ENCODE results near the gene PDK1. TPM values are rescaled to one million over a fixed set of nuclear protein-coding genes. Genes with fewer than 3 reads are reported as not detected.
A peak's percentile ranks its signal among the peaks of the same experiment; 100 is the strongest.
"Not testable (repeated sequence)": the region's sequence is repeated elsewhere in the genome, so short reads cannot be mapped to it uniquely, and the experiment has no call there.

Gene PDK1
- total RNA-seq, 8 experiments from 2014 or later = 3.1 to 56.0 (median 18.5) TPM

DNA sequence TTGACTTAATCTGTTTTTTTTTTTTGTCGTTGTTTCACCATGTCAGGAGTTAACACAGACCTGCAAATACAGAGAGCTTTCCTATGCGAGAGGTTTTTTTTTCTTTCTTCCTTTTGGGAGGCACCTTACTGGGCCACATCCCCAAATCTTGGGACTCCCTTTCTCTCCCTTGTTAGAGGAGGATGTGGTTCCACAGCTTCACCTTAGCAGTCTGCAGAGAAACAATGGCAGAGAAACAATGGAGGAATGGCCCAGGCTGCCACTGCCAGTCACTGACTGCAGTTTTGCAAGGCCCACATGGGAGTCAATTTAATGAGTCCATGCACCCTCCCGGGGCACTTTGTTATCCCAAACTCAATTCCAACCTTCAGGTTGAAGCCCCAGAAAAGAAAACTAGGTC is 20.8 kb upstream of the PDK1 start:
- WGBS, 10 experiments = 40 to 90% (median 70%) methylated on average over 1 to 3 of the region's 3 CpGs; no CpG with 5 or more reads in 1 of the 10 experiments
- Histone ChIP-seq H3K4me1 (replicated peaks in 1 of 2) (no peaks in the 10 kb centered on the region), H3K4me3 (no peak overlapping the region), H3K27ac (no peak overlapping the region)
- no peak for ATAC-seq (replicated peaks in 6 of 8)
- in situ Hi-C loops (cut with MboI; ENCODE audit: low pct_unique_long_range_greater_than_20kb in 2 of 9, low sequenced_read_pairs in 9 of 9, unreplicated experiment in 9 of 9) = no loop called here

DNA sequence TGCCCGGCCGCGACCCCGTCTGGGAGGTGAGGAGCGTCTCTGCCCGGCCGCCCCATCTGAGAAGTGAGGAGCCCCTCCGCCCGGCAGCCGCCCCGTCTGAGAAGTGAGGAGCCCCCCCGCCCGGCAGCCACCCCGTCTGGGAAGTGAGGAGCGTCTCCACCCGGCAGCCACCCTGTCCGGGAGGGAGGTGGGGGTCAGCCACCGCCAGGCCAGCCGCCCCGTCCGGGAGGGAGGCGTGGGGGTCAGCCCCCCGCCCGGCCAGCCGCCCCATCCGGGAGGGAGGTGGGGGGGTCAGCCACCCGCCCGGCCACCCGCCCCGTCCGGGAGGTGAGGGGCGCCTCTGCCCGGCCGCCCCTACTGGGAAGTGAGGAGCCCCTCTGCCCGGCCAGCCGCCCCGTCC is 18.0 kb upstream of the PDK1 start:
- in situ Hi-C loops (cut with MboI; ENCODE audit: low pct_unique_long_range_greater_than_20kb in 2 of 9, low sequenced_read_pairs in 9 of 9, unreplicated experiment in 9 of 9); H3K4me3 ChIP-seq; ATAC-seq (replicated peaks in 6 of 8); H3K4me1 ChIP-seq (replicated peaks in 1 of 2); H3K27ac ChIP-seq: not testable (repeated sequence)
- no CpG with 5 or more reads among the region's 37 CpGs for WGBS, 10 experiments

DNA sequence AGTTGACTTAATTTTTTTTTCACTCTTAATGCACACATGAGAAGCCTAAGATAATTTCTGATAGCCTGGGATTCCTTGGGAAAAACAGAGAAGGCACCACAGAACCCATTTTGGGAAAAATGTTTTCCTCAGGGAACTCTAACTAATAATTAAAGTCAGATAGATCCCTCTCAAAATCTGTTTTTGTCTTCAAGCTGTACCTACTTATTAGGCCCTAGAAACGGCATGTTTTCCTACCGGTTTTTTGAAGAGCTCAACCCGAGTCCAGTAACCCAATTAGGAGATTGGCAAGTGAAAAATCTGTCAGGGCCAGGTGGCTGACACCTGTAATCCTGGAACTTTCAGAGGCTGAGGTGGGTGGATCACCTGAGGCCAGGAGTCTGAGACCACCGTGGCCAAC is 16.1 kb upstream of the PDK1 start:
- in situ Hi-C loops (cut with MboI; ENCODE audit: low pct_unique_long_range_greater_than_20kb in 2 of 9, low sequenced_read_pairs in 9 of 9, unreplicated experiment in 9 of 9) = no loop called here
- Histone ChIP-seq H3K4me1 (replicated peaks in 1 of 2) (no peaks in the 10 kb centered on the region), H3K27ac (no peak overlapping the region), H3K4me3 (no peak overlapping the region)
- WGBS, 10 experiments = 20 to 90% (median 76%) methylated on average over 2 to 4 of the region's 4 CpGs; no CpG with 5 or more reads in 2 of the 10 experiments
- ATAC-seq (replicated peaks in 6 of 8) = no peak

DNA sequence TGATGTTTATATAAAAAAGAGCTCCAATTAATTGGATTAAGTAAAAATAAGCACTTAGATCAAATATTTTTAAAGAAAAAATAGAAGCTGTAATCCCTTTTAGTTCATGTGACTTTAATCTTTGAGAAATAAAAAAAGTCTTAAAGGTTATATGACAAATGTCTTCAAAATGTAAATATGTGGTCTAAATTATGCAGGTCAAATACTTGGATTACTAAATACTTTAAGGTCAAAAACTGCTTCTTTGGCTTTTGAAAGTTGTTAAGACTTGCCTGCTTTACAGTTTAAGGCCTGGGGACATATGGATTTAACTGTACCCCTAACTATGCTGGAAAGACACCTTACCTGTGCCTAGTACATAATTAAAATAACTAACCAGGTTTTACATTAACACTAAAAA is 15.5 kb upstream of the PDK1 start:
- no peak for ATAC-seq (replicated peaks in 6 of 8)
- in situ Hi-C loops (cut with MboI; ENCODE audit: low pct_unique_long_range_greater_than_20kb in 2 of 9, low sequenced_read_pairs in 9 of 9, unreplicated experiment in 9 of 9) = no loop called here
- Histone ChIP-seq H3K4me1 (replicated peaks in 1 of 2) (no peaks in the 10 kb centered on the region), H3K27ac (no peak overlapping the region), H3K4me3 (no peak overlapping the region)

DNA sequence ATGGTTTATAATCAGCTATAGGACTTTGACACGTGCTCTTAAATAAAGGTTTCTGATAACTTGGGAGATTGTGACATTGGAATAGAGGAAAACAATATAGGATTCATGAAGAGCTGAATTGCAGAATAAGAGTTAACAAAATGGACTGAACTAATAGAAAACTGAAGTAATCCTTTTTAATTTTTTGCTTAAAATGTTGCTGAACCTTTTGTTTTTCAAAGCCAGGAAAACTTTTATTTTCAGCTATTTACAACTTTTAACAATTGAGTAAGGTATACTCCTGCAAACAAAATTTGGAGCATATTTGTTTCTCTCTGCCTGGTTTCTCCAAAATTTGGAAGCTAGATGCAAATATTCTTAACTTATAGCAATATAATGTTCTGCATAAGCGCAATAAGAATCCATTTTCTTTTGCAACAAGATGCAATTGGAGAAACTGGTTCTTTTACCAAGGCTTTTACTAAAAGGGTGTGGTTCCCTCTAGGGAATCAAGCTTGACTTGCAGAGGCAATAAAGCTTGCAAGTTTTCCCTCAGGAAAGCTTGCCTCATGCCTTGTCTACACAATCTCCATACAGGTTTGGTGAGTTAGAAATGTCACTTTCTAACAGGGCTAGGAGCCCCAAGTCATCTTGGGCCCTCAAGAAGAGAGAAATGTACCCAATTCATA is 10.3 kb upstream of the PDK1 start:
- Histone ChIP-seq H3K4me1 (replicated peaks in 1 of 2) (no peaks in the 10 kb centered on the region), H3K4me3 (no peak overlapping the region), H3K27ac (no peak overlapping the region)
- in situ Hi-C loops (cut with MboI; ENCODE audit: low pct_unique_long_range_greater_than_20kb in 2 of 9, low sequenced_read_pairs in 9 of 9, unreplicated experiment in 9 of 9) = no loop called here
- ATAC-seq (replicated peaks in 6 of 8) = peak in 2 of 8 experiments; percentile 76 to 82
- WGBS, 10 experiments = 40 to 100% (median 85%) methylated on average over 1 to 2 of the region's 2 CpGs

DNA sequence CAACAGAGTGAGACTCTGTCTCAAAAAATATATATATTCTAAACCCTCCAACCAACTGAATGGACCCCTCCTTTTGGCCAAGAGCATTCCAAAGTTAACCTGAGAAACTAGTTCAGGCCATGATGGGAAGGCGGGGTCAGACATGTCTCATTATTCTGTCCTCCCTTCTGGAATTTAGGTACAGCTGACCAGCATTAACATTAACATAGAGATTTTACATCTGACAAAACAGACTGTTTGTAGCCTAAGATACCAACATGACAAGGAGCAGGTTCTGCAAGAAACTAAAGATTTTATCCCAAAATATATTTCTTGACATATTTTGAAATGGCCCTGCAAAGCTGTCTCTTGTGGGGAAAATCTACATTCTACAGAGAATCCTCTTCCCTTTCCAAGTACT is 6.8 kb upstream of the PDK1 start:
- WGBS, 10 experiments = 83 to 100% (median 88%) methylated on average over 1 of the region's 1 CpG; no CpG with 5 or more reads in 5 of the 10 experiments
- peaks cover 2 to 6% of the 10 kb centered on the region in 2 donors for H3K4me1 ChIP-seq (replicated peaks in 1 of 2)
- H3K4me3 ChIP-seq = no peak overlapping the region
- no peak overlapping the region for H3K27ac ChIP-seq
- no peak for ATAC-seq (replicated peaks in 6 of 8)
- in situ Hi-C loops (cut with MboI; ENCODE audit: low pct_unique_long_range_greater_than_20kb in 2 of 9, low sequenced_read_pairs in 9 of 9, unreplicated experiment in 9 of 9) = no loop called here

DNA sequence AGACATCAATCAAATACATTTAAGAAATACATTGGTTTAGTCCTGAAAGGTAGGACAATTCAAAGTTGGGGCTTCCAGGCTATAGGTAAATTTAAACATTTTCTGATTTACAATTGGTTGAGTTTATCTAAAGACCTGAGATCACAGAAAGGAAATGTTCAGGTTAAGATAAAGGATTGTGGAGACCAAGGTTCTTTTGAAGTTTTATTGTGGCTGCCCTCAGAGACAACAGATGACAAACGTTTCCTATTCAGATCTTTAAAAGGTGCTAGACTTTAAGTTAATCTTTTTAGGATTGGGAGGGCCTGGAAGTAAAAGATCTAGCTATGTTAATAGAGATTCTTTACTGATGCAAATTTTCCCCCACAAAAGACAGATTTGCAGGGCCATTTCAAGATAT is 6.1 kb upstream of the PDK1 start:
- H3K27ac ChIP-seq; in situ Hi-C loops (cut with MboI; ENCODE audit: low pct_unique_long_range_greater_than_20kb in 2 of 9, low sequenced_read_pairs in 9 of 9, unreplicated experiment in 9 of 9); ATAC-seq (replicated peaks in 6 of 8); H3K4me3 ChIP-seq: not testable (repeated sequence)
- 11 to 80% (median 37%) methylated on average over 1 of the region's 1 CpG; no CpG with 5 or more reads in 4 of the 10 experiments for WGBS, 10 experiments
- peaks cover 9 to 13% of the 10 kb centered on the region in 2 donors for H3K4me1 ChIP-seq (replicated peaks in 1 of 2)

DNA sequence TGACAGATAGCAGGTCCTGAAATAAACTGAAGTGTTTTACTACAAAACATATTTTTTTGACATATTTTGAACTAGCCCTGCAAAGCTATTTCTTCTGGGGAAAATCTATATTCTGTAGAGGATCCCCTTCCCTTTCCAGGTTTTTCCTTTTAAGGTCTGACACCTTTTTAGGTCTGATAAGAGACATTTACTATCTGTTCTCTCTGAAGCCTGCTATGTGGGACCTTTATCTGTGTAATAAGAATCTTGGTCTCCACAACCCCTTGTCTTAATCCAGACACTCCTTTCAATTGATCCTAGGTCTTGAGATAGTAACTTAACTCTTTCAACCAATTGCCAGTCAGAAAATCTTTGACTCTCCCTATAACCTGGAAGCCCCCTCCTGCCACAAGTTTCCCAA is 5.5 kb upstream of the PDK1 start:
- Histone ChIP-seq H3K4me1 (replicated peaks in 1 of 2) (peaks cover 12 to 14% of the 10 kb centered on the region in 2 donors), H3K27ac (no peak overlapping the region), H3K4me3 (no peak overlapping the region)
- ATAC-seq (replicated peaks in 6 of 8) = no peak
- in situ Hi-C loops (cut with MboI; ENCODE audit: low pct_unique_long_range_greater_than_20kb in 2 of 9, low sequenced_read_pairs in 9 of 9, unreplicated experiment in 9 of 9) = no loop called here

DNA sequence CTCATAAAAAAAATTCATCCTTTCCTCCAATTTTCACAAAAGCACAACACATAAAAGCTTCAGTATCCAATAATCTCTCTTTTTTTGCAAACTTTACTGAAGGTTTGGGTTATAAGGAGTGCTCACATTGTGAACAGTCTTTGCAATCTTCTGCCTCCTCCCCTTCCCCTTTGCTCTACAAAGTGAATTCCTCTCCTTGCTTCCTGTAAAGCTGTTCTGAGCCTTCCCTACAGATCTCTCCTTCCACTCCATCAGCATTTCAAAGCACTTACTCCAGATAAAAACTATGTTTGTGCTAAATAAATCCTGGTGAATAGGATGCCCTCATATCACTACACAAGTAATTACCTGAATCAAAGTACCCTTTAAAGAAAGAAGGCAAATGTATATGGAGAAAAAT is 4.6 kb upstream of the PDK1 start:
- ATAC-seq (replicated peaks in 6 of 8) = no peak
- H3K4me1 ChIP-seq (replicated peaks in 1 of 2) = peaks cover 12 to 14% of the 10 kb centered on the region in 2 donors
- H3K4me3 ChIP-seq = no peak overlapping the region
- H3K27ac ChIP-seq = no peak overlapping the region
- in situ Hi-C loops (cut with MboI; ENCODE audit: low pct_unique_long_range_greater_than_20kb in 2 of 9, low sequenced_read_pairs in 9 of 9, unreplicated experiment in 9 of 9) = no loop called here

DNA sequence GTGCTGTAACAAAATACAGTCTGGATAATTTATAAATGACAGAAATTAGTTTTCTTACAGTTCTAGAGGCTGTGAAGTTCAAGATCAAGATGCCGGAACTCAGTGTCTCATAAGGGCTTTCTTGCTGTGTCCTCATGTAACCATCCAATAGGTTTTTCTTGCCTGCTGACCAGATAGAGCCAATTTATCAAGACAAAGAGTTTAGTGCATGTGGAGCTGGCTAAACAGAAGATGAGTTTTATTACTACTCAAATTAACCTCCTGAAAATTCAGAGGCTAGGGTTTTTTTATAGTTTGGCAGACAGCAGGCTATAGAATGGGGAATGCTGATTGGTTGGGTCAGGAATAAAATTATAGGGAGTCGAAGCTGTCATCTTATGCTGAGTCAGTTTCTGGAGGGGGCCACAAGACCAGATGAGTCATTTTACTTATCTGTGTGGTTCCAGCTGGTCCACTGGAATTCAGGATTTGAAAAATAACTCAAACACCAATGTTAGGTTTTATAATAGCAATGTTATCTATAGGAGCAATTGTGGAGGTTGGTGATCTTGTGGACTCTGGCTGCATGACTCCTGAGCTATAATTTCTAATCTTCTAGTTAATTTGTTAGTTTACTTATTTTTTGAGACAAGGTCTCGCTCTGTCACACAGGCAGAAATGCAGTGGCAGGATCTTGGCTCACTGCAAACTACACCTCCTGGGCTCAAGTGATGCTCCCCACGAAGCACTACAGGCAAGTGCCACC is 3.2 kb upstream of the PDK1 start:
- Histone ChIP-seq H3K4me1 (replicated peaks in 1 of 2) (peaks cover 14 to 18% of the 10 kb centered on the region in 2 donors), H3K4me3 (no peak overlapping the region), H3K27ac (no peak overlapping the region)
- in situ Hi-C loops (cut with MboI; ENCODE audit: low pct_unique_long_range_greater_than_20kb in 2 of 9, low sequenced_read_pairs in 9 of 9, unreplicated experiment in 9 of 9) = no loop called here
- ATAC-seq (replicated peaks in 6 of 8) = no peak
- WGBS, 10 experiments = 52 to 100% (median 92%) methylated on average over 1 to 4 of the region's 4 CpGs

DNA sequence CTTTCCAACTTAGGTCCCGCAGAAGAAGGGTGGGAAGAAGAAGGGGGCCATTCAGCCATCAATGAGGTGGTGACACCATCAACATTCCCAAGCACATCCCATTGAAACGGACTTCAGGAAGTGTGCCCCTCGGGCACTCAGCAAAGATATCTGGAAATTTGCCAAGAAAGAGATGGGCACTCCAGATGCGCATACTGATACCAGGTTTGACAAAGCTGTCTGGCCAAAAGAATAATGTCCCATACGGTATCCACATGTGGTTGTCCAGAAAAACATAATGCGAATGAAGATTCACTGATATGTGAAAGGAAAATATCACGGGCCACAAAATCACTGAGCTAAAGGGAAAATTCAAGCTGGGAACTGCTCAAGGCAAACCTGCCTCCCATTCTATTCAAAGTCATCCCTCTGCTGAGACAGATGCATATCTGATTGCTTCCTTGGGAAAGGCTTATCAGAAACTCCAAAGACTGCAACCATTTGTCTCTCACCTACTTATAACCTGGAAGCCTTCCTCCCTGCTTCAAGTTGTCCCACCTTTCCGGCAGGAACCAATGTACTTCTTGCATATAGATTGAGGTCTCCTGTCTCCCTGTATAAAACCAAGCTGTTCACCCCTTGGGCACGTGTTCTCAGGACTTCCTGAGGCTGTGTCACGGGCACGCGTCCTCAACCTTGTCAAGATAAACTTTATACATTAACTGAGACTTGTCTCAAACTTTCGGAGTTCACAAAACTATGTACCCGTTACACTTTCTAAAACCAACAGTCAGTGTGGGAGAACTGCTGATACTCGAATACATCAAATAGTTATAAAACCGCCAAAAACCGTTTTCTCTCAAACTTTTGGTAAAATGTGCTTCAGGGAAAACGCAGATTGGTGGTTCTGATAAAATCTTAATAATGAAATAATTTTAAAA is 1.3 kb upstream of the PDK1 start:
- ATAC-seq (replicated peaks in 6 of 8) = no peak
- in situ Hi-C loops (cut with MboI; ENCODE audit: low pct_unique_long_range_greater_than_20kb in 2 of 9, low sequenced_read_pairs in 9 of 9, unreplicated experiment in 9 of 9) = no loop called here

DNA sequence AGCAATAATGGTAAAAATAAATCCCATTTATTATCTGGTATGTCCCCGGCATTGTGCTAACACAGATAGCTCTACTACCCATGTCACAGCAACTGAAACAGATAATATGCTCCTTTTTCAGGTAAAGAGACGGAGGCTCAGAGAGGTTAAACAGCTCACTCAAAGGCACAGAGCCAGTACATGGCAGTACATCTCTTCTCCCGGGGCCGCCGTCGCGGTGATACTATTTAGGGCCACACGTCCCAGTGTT is 693 bp upstream of the PDK1 start:
- Histone ChIP-seq H3K4me1 (replicated peaks in 1 of 2) (peaks cover 14 to 27% of the 10 kb centered on the region in 2 donors), H3K4me3 (peak overlapping the region; percentile 53 to 82 (median 61)), H3K27ac (peak overlapping the region; percentile 85 to 86)
- WGBS, 10 experiments = 3 to 40% (median 13%) methylated on average over 1 to 8 of the region's 8 CpGs; no CpG with 5 or more reads in 1 of the 10 experiments
- ATAC-seq (replicated peaks in 6 of 8) = no peak
- in situ Hi-C loops (cut with MboI; ENCODE audit: low pct_unique_long_range_greater_than_20kb in 2 of 9, low sequenced_read_pairs in 9 of 9, unreplicated experiment in 9 of 9) = no loop called here

More for the DNA sequence above, 1.3 kb upstream of the PDK1 start:
- H3K4me1 ChIP-seq (replicated peaks in 1 of 2) = peaks cover 14 to 27% of the 10 kb centered on the region in 2 donors
- no peak overlapping the region for H3K27ac ChIP-seq
- 34 to 92% (median 57%) methylated on average over 2 to 16 of the region's 18 CpGs for WGBS, 10 experiments
- peak overlapping the region; percentile 53 to 82 (median 61) for H3K4me3 ChIP-seq

DNA sequence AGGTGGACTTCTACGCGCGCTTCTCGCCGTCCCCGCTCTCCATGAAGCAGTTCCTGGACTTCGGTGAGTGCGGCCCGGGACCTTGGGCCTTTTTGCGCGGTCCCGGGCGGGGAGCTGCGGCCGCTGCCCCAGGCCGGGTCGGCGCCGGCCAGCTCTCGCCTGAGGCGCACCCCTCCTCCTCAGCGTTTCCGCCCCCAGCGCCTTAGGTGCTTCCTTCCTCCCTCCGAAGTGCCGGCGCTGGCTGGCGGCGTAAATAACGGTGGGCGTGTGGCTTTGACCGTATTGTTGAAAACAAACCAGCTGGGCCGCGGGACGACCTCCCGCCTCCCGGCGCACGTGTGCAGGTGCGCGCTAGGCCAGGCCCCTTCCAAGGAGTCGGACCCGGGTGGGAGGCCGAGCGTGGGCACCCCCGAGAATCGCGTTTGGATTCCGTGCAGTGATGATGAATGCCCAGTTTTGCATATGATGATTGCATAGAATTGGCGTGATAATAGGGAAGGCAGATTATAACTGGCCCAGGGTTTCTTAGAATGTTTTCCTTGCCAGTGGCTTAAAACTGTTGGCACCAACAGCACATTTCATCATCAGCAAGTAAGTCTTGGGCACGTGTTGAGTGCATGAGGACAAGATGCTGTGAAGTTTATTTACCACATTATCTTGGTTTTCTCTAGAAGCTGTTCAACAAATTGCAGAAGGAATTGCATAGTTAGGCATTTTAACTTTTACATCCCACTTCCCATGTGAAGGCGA is 569 bp downstream of the PDK1 start:
- peak overlapping the region; percentile 74 to 86 for H3K27ac ChIP-seq
- in situ Hi-C loops (cut with MboI; ENCODE audit: low pct_unique_long_range_greater_than_20kb in 2 of 9, low sequenced_read_pairs in 9 of 9, unreplicated experiment in 9 of 9) = no loop called here
- ATAC-seq (replicated peaks in 6 of 8) = peak; percentile 43 to 59 (median 56)
- H3K4me1 ChIP-seq (replicated peaks in 1 of 2) = peaks cover 15 to 36% of the 10 kb centered on the region in 2 donors
- peak overlapping the region; percentile 53 to 82 (median 61) for H3K4me3 ChIP-seq
- 0 to 4% (median 0%) methylated on average over 1 to 24 of the region's 52 CpGs for WGBS, 10 experiments
